NCI-H2196 treated with DMSO at 0.1 percent for 48 hours (cell line): ENCODE results near the gene CD200.

ENCODE experiments used
- DNase-seq: peaks from one replicate; lab custom pipeline; 2025; ENCODE audit not compliant: unreplicated experiment; lab: John Stamatoyannopoulos, UW

The CD200 gene

GRCh38 chr3:112407888-112408702 is 75.1 kb downstream of the CD200 start:
- DNase-seq, result no peak

GRCh38 chr3:112409041-112409440 is 76.1 kb downstream of the CD200 start:
- no peak for DNase-seq

GRCh38 chr3:112411425-112411824 is 78.5 kb downstream of the CD200 start:
- peak; percentile 19 for DNase-seq
